ENCODE data around the gene SORCS2. TPM values are rescaled to one million over a fixed set of nuclear protein-coding genes. Genes with fewer than 3 reads are reported as not detected.

Gene SORCS2
- total and polyA plus RNA-seq, 2 of the 8 experiments (the other 6 are each of a cell fraction or from before 2014, with no cell fraction given), result 0.36 to 1.8 TPM

- TF ChIP-seq CHD7 (IDR thresholded peaks at IDR 0.05; ENCODE audit: insufficient replicate concordance, low read length) (no peak), SAP30 (IDR thresholded peaks at IDR 0.05; ENCODE audit: insufficient read depth, insufficient replicate concordance, low read length) (no peak), POLR2AphosphoS5 (IDR thresholded peaks at IDR 0.05; ENCODE audit: low read depth, low read length) (no peak), ZNF274 (IDR thresholded peaks at IDR 0.05; ENCODE audit: borderline replicate concordance, extremely low read depth, low read length) (no peak), RBBP5 (IDR thresholded peaks at IDR 0.05; ENCODE audit: borderline replicate concordance, low read depth, low read length) (no peak), CBX8 (IDR thresholded peaks at IDR 0.05; ENCODE audit: borderline replicate concordance, low read depth, low read length) (no peak), SP2 (IDR thresholded peaks at IDR 0.05; ENCODE audit: low read length) (no peak), RFX5 (IDR thresholded peaks at IDR 0.05; ENCODE audit: borderline replicate concordance, low read depth, low read length) (no peak)
Observed at GRCh38 chr4:7342223-7343080, 150.1 kb downstream of the SORCS2 start (continued).
